PC-3 (cell line): ENCODE results near the gene PLD4.

ENCODE experiments used
- EZH2 ChIP-seq: fragments of 300-600 bp; sonication (generic); IDR thresholded peaks from one replicate; pipeline ENCODE4 v1.6.1; 2017; ENCODE audit warnings: antibody characterized with exemption, mild to moderate bottlenecking, low read length; ENCODE audit not compliant: unreplicated experiment
- EZH2phosphoT487 ChIP-seq: fragments of 300-600 bp; sonication (generic); IDR thresholded peaks from 2 replicates; pipeline ENCODE4 v1.6.1; 2018; ENCODE audit warnings: mild to moderate bottlenecking, antibody characterized with exemption, low read length, borderline replicate concordance
- TF ChIP-seq, protein P1 (sequence below): fragments of 300-600 bp; sonication (generic); conservative IDR thresholded peaks from 2 replicates; pipeline ENCODE4 v1.5.1; 2017; ENCODE audit warnings: antibody characterized with exemption, low read depth, mild to moderate bottlenecking, low read length

DNA sequence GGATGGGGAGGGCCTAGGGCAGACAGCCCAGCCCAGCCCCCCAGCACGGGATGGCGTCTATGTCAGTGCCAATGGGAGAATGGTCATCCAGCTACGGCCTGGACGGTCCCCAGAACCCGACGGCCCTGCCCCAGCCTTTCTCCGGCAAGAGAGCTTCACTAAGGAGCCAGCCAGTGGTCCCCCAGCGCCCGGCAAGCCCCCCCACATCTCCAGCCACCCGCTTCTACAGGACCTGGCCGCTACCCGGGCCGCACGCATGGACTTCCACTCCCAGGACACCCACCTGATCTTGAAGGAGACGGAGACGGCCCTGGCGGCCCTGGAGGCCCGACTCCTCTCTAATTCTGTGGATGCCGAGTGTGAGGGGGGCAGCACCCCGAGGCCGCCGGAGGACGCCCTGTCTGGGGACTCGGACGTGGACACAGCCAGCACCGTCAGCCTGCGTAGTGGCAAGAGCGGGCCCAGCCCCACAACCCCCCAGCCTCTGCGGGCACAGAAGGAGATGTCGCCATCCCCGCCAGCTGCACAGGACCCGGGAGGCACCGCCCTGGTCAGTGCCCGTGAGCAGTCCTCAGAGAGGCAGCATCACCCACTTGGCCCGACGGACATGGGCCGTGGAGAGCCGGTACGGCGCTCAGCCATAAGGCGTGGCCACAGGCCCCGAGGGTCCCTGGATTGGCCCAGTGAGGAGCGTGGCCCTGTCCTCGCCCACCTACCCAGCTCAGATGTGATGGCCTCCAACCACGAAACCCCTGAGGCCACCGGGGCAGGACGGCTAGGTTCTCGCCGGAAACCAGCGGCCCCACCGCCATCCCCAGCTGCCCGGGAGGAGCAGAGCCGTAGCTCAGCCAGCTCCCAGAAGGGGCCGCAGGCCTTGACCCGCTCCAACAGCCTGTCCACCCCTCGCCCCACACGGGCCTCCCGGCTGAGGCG lies 37.7 kb upstream of the PLD4 start:
- TF ChIP-seq, protein P1, sequence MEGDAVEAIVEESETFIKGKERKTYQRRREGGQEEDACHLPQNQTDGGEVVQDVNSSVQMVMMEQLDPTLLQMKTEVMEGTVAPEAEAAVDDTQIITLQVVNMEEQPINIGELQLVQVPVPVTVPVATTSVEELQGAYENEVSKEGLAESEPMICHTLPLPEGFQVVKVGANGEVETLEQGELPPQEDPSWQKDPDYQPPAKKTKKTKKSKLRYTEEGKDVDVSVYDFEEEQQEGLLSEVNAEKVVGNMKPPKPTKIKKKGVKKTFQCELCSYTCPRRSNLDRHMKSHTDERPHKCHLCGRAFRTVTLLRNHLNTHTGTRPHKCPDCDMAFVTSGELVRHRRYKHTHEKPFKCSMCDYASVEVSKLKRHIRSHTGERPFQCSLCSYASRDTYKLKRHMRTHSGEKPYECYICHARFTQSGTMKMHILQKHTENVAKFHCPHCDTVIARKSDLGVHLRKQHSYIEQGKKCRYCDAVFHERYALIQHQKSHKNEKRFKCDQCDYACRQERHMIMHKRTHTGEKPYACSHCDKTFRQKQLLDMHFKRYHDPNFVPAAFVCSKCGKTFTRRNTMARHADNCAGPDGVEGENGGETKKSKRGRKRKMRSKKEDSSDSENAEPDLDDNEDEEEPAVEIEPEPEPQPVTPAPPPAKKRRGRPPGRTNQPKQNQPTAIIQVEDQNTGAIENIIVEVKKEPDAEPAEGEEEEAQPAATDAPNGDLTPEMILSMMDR = no peak
- TF ChIP-seq EZH2 (no peak), EZH2phosphoT487 (no peak)
